Kidney glomerular epithelial cell (primary cell): Measurements from ENCODE around the gene NOTCH2.

ENCODE experiments used
- DNase-seq: peaks from one replicate; lab custom pipeline; 2025; lab: John Stamatoyannopoulos, UW

NOTCH2 gene

DNA sequence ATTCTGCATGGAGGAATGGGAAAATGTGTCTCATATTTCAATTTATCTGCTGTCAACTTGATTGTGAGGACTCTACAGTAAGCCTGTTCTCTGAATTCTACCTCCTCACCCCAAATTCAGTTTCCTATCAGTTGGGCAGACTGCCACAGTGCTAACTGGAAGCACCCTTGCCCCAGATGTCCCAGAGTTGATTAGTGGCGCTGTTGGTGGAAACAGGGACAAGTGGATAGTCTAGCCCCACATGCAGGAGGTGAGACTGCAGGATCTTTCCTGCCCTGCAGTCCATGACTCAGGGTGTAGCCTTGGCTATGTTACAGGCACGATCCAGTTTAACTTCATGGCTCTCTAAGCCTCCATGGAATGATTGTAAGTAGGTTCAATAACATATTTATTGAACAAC lies 195.3 kb downstream of the NOTCH2 start:
- DNase-seq, result no peak

- peak; percentile 88 for DNase-seq
Observed at GRCh38 chr1:119873135-119874015, 196.1 kb downstream of the NOTCH2 start.

- DNase-seq, result no peak
Observed at GRCh38 chr1:119871881-119872280, 197.6 kb downstream of the NOTCH2 start.

DNA sequence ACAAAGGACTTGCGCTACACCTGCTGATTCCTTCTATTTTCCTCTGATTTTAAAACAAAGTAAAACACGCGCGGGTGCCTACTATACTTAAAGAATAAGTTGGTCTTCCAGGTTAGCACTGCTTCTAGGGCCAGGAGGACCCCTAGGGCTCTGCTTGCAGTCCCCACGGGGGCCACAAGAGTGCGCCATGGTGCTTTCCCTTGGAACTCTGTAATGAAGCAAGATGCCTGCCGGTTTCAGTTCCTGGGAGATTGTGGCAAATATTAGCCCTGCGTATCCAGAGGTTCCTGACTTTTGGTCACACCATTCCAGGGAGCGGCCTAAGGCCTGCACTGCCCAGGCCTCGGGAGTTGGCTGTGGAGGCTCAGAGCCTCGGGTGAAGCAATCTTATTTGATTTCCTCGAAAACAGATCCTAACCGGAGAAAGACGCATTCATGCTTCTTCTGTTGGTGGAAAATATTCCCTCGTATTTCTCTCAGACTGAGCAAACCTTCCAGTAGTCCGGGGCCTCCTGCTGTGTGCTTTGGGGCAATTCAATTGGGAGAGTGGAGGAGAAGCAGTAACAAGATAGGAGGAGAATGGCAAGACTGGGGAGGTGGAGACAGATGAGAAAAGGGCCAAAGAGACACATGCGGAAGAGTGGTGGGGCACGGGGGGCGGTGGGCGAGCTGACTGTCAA lies 198.4 kb downstream of the NOTCH2 start:
- peak; percentile 81 for DNase-seq

DNA sequence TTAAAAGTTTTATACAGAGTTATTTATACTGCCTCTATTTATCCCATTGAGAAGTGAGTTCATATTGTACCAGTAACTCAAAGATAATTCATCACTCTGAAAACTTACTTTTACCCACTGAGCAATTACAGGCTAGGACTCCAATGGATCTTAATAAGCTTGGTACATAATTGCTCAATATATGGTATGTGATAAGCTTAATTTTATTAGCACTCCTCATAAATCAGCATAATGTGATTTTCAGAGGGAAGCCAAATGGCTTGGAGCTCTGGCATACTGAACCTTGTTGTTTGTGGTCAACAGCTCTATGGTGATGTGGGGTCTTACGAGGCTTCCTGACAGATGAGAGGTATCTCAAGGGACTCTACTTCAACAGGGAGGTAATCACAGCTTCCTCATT lies 199.5 kb downstream of the NOTCH2 start:
- DNase-seq, result no peak

GRCh38 chr1:119868176-119868575 lies 201.3 kb downstream of the NOTCH2 start:
- DNase-seq, result no peak

GRCh38 chr1:119866451-119866850 lies 203.0 kb downstream of the NOTCH2 start:
- DNase-seq, result no peak

DNA sequence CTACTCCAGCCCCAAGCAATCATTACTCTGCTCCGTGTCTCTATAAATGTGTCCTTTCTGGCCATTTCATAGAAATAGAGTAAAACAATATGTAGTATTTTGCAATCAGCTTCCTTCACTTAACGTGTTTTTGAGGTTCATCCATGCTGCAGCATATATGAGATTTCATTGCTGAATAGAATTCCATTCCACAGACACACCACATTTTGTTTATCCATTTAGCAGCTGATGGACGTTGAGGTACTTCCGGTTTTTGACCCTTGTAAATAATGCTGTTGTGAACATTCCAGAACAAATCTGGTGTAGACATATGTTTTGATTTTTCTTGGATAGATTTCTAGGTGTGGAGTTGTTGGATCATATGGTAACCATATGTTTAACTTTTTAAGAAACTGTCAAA lies 203.8 kb downstream of the NOTCH2 start:
- no peak for DNase-seq

- DNase-seq, result no peak
Observed at GRCh38 chr1:119862276-119862675, 207.2 kb downstream of the NOTCH2 start.
